ENCODE results near the gene PPTC7.

- TF ChIP-seq CTCF (IDR thresholded peaks at IDR 0.05; ENCODE audit: low read depth, low read length, missing input control) (no peak), JUND (IDR thresholded peaks at IDR 0.05) (no peak), GABPA (IDR thresholded peaks at IDR 0.05 in 1 of 2, conservative IDR thresholded peaks at IDR 0.05 in 1 of 2) (no peak), RAD21 (IDR thresholded peaks at IDR 0.05) (no peak), EGR1 (IDR thresholded peaks at IDR 0.05; ENCODE audit: low read depth in 2 of 2) (no peak), REST (IDR thresholded peaks at IDR 0.05) (no peak), SP1 (IDR thresholded peaks at IDR 0.05) (no peak), HNF4G (IDR thresholded peaks at IDR 0.05) (no peak), TAF1 (conservative IDR thresholded peaks at IDR 0.05) (no peak), ZBTB33 (IDR thresholded peaks at IDR 0.05) (no peak), MAX (IDR thresholded peaks at IDR 0.05) (no peak), RXRA (IDR thresholded peaks at IDR 0.05) (no peak), ATF3 (IDR thresholded peaks at IDR 0.05) (no peak), YY1 (IDR thresholded peaks at IDR 0.05) (no peak)
Measured at GRCh38 chr12:110590059-110590458, 6.9 kb upstream of the PPTC7 start.

Data from liver (tissue), 3 donors.